SU-DHL-6 (cell line): ENCODE data around the gene FAM200B.

ENCODE experiments used
- EZH2phosphoT487 ChIP-seq: fragments of 200-600 bp; sonication (generic), shearing (Covaris generic); conservative IDR thresholded peaks from 2 replicates; pipeline ENCODE4 v1.6.1; 2018; ENCODE audit warnings: mild to moderate bottlenecking, antibody characterized with exemption, low read length, moderate library complexity, mixed read lengths
- TF ChIP-seq, protein P1 (sequence below): fragments of 200-600 bp; sonication (generic); IDR thresholded peaks from one replicate; pipeline ENCODE4 v1.5.1; 2017; ENCODE audit warnings: antibody characterized with exemption, mild to moderate bottlenecking, low read length, moderate library complexity; ENCODE audit not compliant: insufficient read depth, poor library complexity, severe bottlenecking

DNA sequence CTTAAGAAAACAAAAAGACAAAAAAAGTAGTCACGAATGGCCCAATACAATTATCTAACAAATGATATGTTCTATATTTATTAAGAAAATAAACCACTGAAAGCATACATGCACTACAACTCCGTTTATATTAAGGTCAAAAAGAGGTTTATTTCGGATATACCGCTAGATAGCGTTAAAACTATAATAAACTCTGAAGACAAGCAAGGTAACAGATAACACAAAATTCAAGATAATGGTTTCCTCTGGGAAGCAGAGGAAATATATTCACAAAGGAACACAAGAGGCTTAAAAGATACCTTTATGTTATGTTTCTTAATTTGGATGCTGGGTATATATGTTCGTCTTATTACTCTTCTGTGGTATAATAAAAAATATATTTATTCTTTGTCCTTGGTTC, 4.7 kb upstream of the FAM200B start:
- TF ChIP-seq, protein P1, sequence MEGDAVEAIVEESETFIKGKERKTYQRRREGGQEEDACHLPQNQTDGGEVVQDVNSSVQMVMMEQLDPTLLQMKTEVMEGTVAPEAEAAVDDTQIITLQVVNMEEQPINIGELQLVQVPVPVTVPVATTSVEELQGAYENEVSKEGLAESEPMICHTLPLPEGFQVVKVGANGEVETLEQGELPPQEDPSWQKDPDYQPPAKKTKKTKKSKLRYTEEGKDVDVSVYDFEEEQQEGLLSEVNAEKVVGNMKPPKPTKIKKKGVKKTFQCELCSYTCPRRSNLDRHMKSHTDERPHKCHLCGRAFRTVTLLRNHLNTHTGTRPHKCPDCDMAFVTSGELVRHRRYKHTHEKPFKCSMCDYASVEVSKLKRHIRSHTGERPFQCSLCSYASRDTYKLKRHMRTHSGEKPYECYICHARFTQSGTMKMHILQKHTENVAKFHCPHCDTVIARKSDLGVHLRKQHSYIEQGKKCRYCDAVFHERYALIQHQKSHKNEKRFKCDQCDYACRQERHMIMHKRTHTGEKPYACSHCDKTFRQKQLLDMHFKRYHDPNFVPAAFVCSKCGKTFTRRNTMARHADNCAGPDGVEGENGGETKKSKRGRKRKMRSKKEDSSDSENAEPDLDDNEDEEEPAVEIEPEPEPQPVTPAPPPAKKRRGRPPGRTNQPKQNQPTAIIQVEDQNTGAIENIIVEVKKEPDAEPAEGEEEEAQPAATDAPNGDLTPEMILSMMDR: no peak
- TF ChIP-seq EZH2phosphoT487: no peak
